Measurements from ENCODE around the gene ARHGAP26. TPM values are rescaled to one million over a fixed set of nuclear protein-coding genes. Genes with fewer than 3 reads are reported as not detected.

Gene ARHGAP26
- total RNA-seq, 5 donors from 2014 or later (not counting 1 experiment from before 2014, with no cell fraction given) = 22.8 to 49.3 (median 28.3) TPM

GRCh38 chr5:143064218-143064641 lies 294.1 kb downstream of the ARHGAP26 start:
- no peak overlapping the region for H3K27ac ChIP-seq (ENCODE audit: low read length)
- H3K4me1 ChIP-seq (ENCODE audit: control insufficient read depth in 1 of 2, extremely low read depth in 1 of 2, insufficient read depth in 2 of 2, low read length in 2 of 2) = no peaks in the 10 kb centered on the region
- Mint-ChIP-seq H3K9me3 (no peaks in the 10 kb centered on the region), H3K36me3 (peaks cover 81% of the 10 kb centered on the region), H3K4me3 (no peak overlapping the region), H3K27ac (no peak overlapping the region), H3K27me3 (no peaks in the 10 kb centered on the region), H3K4me1 (peaks cover 0 to 12% (median 9%) of the 10 kb centered on the region in 3 donors)
- DNase-seq (no peak), ATAC-seq (replicated peaks in 1 of 4) (no peak)
- peaks cover 3 to 26% of the 10 kb centered on the region in 2 donors for H3K36me3 ChIP-seq (ENCODE audit: control insufficient read depth in 2 of 2, extremely low read depth in 1 of 2, insufficient read depth in 1 of 2, low read length in 1 of 2)
- H3K9me3 ChIP-seq = no peaks in the 10 kb centered on the region
- no peak overlapping the region for H3K4me3 ChIP-seq (ENCODE audit: control insufficient read depth in 1 of 2, extremely low read depth in 1 of 2, low read length in 1 of 2)
- ChIA-PET CTCF (no interaction called here), POLR2A (interaction anchor here in 1 of 2 donors (0.7 kb wide), 1 partner anchor 126 kb away, joined by 3 read pairs; no protein-coding TSS in a partner anchor)
- H3K27me3 ChIP-seq (replicated peaks in 1 of 2; ENCODE audit: control insufficient read depth in 2 of 2, extremely low read depth in 1 of 2, insufficient read depth in 2 of 2, low read length in 1 of 2) = no peaks in the 10 kb centered on the region
- WGBS (ENCODE audit: insufficient coverage) = 85% methylated on average over 2 of the region's 5 CpGs

- Mint-ChIP-seq H3K4me1 (peaks cover 0 to 12% (median 9%) of the 10 kb centered on the region in 3 donors), H3K9me3 (no peaks in the 10 kb centered on the region), H3K4me3 (no peak overlapping the region), H3K27me3 (no peaks in the 10 kb centered on the region), H3K27ac (no peak overlapping the region), H3K36me3 (peaks cover 81% of the 10 kb centered on the region)
- no peak overlapping the region for H3K4me3 ChIP-seq (ENCODE audit: control insufficient read depth in 1 of 2, extremely low read depth in 1 of 2, low read length in 1 of 2)
- no peaks in the 10 kb centered on the region for H3K27me3 ChIP-seq (replicated peaks in 1 of 2; ENCODE audit: control insufficient read depth in 2 of 2, extremely low read depth in 1 of 2, insufficient read depth in 2 of 2, low read length in 1 of 2)
- ChIA-PET POLR2A (no interaction called here), CTCF (interaction anchor here in 1 of 2 donors (0.5 kb wide), 1 partner anchor 1400 kb away, joined by 5 read pairs; no protein-coding TSS in a partner anchor)
- no peak for ATAC-seq (replicated peaks in 1 of 4)
- no peaks in the 10 kb centered on the region for H3K4me1 ChIP-seq (ENCODE audit: control insufficient read depth in 1 of 2, extremely low read depth in 1 of 2, insufficient read depth in 2 of 2, low read length in 2 of 2)
- no CpG with 5 or more reads among the region's 2 CpGs for WGBS (ENCODE audit: insufficient coverage)
- no peak for DNase-seq
- H3K9me3 ChIP-seq = no peaks in the 10 kb centered on the region
- no peak overlapping the region for H3K27ac ChIP-seq (ENCODE audit: low read length)
- H3K36me3 ChIP-seq (ENCODE audit: control insufficient read depth in 2 of 2, extremely low read depth in 1 of 2, insufficient read depth in 1 of 2, low read length in 1 of 2) = peaks cover 3 to 30% of the 10 kb centered on the region in 2 donors
Observed at GRCh38 chr5:143064676-143065075, 294.5 kb downstream of the ARHGAP26 start.

- Histone ChIP-seq H3K36me3 (ENCODE audit: control insufficient read depth in 2 of 2, extremely low read depth in 1 of 2, insufficient read depth in 1 of 2, low read length in 1 of 2) (peaks cover 3 to 32% of the 10 kb centered on the region in 2 donors), H3K9me3 (no peaks in the 10 kb centered on the region), H3K27ac (ENCODE audit: low read length) (no peak overlapping the region), H3K4me1 (ENCODE audit: control insufficient read depth in 1 of 2, extremely low read depth in 1 of 2, insufficient read depth in 2 of 2, low read length in 2 of 2) (no peaks in the 10 kb centered on the region), H3K4me3 (ENCODE audit: control insufficient read depth in 1 of 2, extremely low read depth in 1 of 2, low read length in 1 of 2) (no peak overlapping the region), H3K27me3 (replicated peaks in 1 of 2; ENCODE audit: control insufficient read depth in 2 of 2, extremely low read depth in 1 of 2, insufficient read depth in 2 of 2, low read length in 1 of 2) (no peaks in the 10 kb centered on the region)
- ATAC-seq (replicated peaks in 1 of 4) (no peak), DNase-seq (no peak)
- H3K27me3 Mint-ChIP-seq = no peaks in the 10 kb centered on the region
- ChIA-PET CTCF (interaction anchor here in 1 of 2 donors (0.5 kb wide), 1 partner anchor 1400 kb away, joined by 5 read pairs; no protein-coding TSS in a partner anchor), POLR2A (no interaction called here)
- no peak overlapping the region for H3K4me3 Mint-ChIP-seq
- H3K27ac Mint-ChIP-seq = no peak overlapping the region
- no peaks in the 10 kb centered on the region for H3K9me3 Mint-ChIP-seq
- 76% methylated on average over 5 of the region's 10 CpGs for WGBS (ENCODE audit: insufficient coverage)
- peaks cover 83% of the 10 kb centered on the region for H3K36me3 Mint-ChIP-seq
- H3K4me1 Mint-ChIP-seq = peaks cover 0 to 12% (median 9%) of the 10 kb centered on the region in 3 donors
Observed at GRCh38 chr5:143065185-143065965, 295.2 kb downstream of the ARHGAP26 start.

GRCh38 chr5:143065996-143066522 lies 295.9 kb downstream of the ARHGAP26 start:
- Mint-ChIP-seq H3K27me3 (no peaks in the 10 kb centered on the region), H3K9me3 (peaks cover 0 to 4% (median 3%) of the 10 kb centered on the region in 3 donors), H3K36me3 (peaks cover 84% of the 10 kb centered on the region), H3K4me3 (no peak overlapping the region), H3K27ac (no peak overlapping the region), H3K4me1 (peaks cover 0 to 12% (median 9%) of the 10 kb centered on the region in 3 donors)
- POLR2A ChIA-PET = no interaction called here
- no peak for ATAC-seq (replicated peaks in 1 of 4)
- 94% methylated on average over 2 of the region's 7 CpGs for WGBS (ENCODE audit: insufficient coverage)
- no peak for DNase-seq
- CTCF ChIA-PET = no interaction called here
- Histone ChIP-seq H3K9me3 (no peaks in the 10 kb centered on the region), H3K27me3 (replicated peaks in 1 of 2; ENCODE audit: control insufficient read depth in 2 of 2, extremely low read depth in 1 of 2, insufficient read depth in 2 of 2, low read length in 1 of 2) (no peaks in the 10 kb centered on the region), H3K4me1 (ENCODE audit: control insufficient read depth in 1 of 2, extremely low read depth in 1 of 2, insufficient read depth in 2 of 2, low read length in 2 of 2) (no peaks in the 10 kb centered on the region), H3K4me3 (ENCODE audit: control insufficient read depth in 1 of 2, extremely low read depth in 1 of 2, low read length in 1 of 2) (no peak overlapping the region), H3K27ac (ENCODE audit: low read length) (no peak overlapping the region), H3K36me3 (ENCODE audit: control insufficient read depth in 2 of 2, extremely low read depth in 1 of 2, insufficient read depth in 1 of 2, low read length in 1 of 2) (peaks cover 3 to 32% of the 10 kb centered on the region in 2 donors)

- POLR2A ChIA-PET = no interaction called here
- H3K36me3 Mint-ChIP-seq = peaks cover 83% of the 10 kb centered on the region
- H3K4me1 Mint-ChIP-seq = peaks cover 0 to 12% (median 9%) of the 10 kb centered on the region in 3 donors
- H3K27me3 ChIP-seq (replicated peaks in 1 of 2; ENCODE audit: control insufficient read depth in 2 of 2, extremely low read depth in 1 of 2, insufficient read depth in 2 of 2, low read length in 1 of 2) = no peaks in the 10 kb centered on the region
- no peaks in the 10 kb centered on the region for H3K9me3 ChIP-seq
- CTCF ChIA-PET = no interaction called here
- H3K27me3 Mint-ChIP-seq = no peaks in the 10 kb centered on the region
- DNase-seq (peak in 1 of 35 experiments; percentile 7), ATAC-seq (replicated peaks in 1 of 4) (no peak)
- no peak overlapping the region for H3K27ac Mint-ChIP-seq
- H3K4me3 ChIP-seq (ENCODE audit: control insufficient read depth in 1 of 2, extremely low read depth in 1 of 2, low read length in 1 of 2) = no peak overlapping the region
- no peak overlapping the region for H3K27ac ChIP-seq (ENCODE audit: low read length)
- H3K4me3 Mint-ChIP-seq = no peak overlapping the region
- peaks cover 3 to 32% of the 10 kb centered on the region in 2 donors for H3K36me3 ChIP-seq (ENCODE audit: control insufficient read depth in 2 of 2, extremely low read depth in 1 of 2, insufficient read depth in 1 of 2, low read length in 1 of 2)
- WGBS (ENCODE audit: insufficient coverage) = no CpG with 5 or more reads among the region's 8 CpGs
- H3K4me1 ChIP-seq (ENCODE audit: control insufficient read depth in 1 of 2, extremely low read depth in 1 of 2, insufficient read depth in 2 of 2, low read length in 2 of 2) = no peaks in the 10 kb centered on the region
- peaks cover 2 to 7% (median 6%) of the 10 kb centered on the region in 3 donors for H3K9me3 Mint-ChIP-seq
Observed at GRCh38 chr5:143066556-143067281, 296.5 kb downstream of the ARHGAP26 start.

- CTCF ChIA-PET = interaction anchor here in 1 of 2 donors (0.5 kb wide), 1 partner anchor 255 kb away, joined by 3 read pairs; no protein-coding TSS in a partner anchor
Observed at GRCh38 chr5:143068712-143069111, 298.5 kb downstream of the ARHGAP26 start.

More at GRCh38 chr5:143068712-143069111, 298.5 kb downstream of the ARHGAP26 start:
- Histone ChIP-seq H3K27me3 (replicated peaks in 1 of 2; ENCODE audit: control insufficient read depth in 2 of 2, extremely low read depth in 1 of 2, insufficient read depth in 2 of 2, low read length in 1 of 2) (no peaks in the 10 kb centered on the region), H3K4me3 (ENCODE audit: control insufficient read depth in 1 of 2, extremely low read depth in 1 of 2, low read length in 1 of 2) (no peak overlapping the region), H3K27ac (ENCODE audit: low read length) (no peak overlapping the region), H3K4me1 (ENCODE audit: control insufficient read depth in 1 of 2, extremely low read depth in 1 of 2, insufficient read depth in 2 of 2, low read length in 2 of 2) (no peaks in the 10 kb centered on the region), H3K9me3 (no peaks in the 10 kb centered on the region), H3K36me3 (ENCODE audit: control insufficient read depth in 2 of 2, extremely low read depth in 1 of 2, insufficient read depth in 1 of 2, low read length in 1 of 2) (peaks cover 3 to 30% of the 10 kb centered on the region in 2 donors)
- H3K36me3 Mint-ChIP-seq = peaks cover 69% of the 10 kb centered on the region
- ATAC-seq (replicated peaks in 1 of 4) = no peak
- H3K27ac Mint-ChIP-seq = no peak overlapping the region
- DNase-seq = no peak
- no peak overlapping the region for H3K4me3 Mint-ChIP-seq
- peaks cover 2 to 10% (median 7%) of the 10 kb centered on the region in 3 donors for H3K9me3 Mint-ChIP-seq
- POLR2A ChIA-PET = no interaction called here
- no peaks in the 10 kb centered on the region for H3K27me3 Mint-ChIP-seq
- peaks cover 0 to 12% (median 9%) of the 10 kb centered on the region in 3 donors for H3K4me1 Mint-ChIP-seq
